ENCODE data around the gene GTF2A1.
"Not testable (repeated sequence)": the region's sequence is repeated elsewhere in the genome, so short reads cannot be mapped to it uniquely, and the experiment has no call there.

GTF2A1 gene

GRCh38 chr14:81224222-81224621 lies 3.5 kb upstream of the GTF2A1 start:
- DNase-seq, result no peak

- DNase-seq, result not testable (repeated sequence)
These were observed 3.0 kb upstream of the GTF2A1 start for GRCh38 chr14:81223788-81224187.

GRCh38 chr14:81222691-81223090 lies 1.9 kb upstream of the GTF2A1 start:
- DNase-seq, result no peak

GRCh38 chr14:81222126-81222525 lies 1.4 kb upstream of the GTF2A1 start:
- DNase-seq, result no peak

- DNase-seq, result no peak
These were observed 882 bp upstream of the GTF2A1 start for GRCh38 chr14:81221579-81222102.

- no peak for DNase-seq
These were observed 254 bp downstream of the GTF2A1 start for GRCh38 chr14:81220580-81220829.

- DNase-seq, result no peak
These were observed 790 bp downstream of the GTF2A1 start for GRCh38 chr14:81219759-81220579.

GRCh38 chr14:81219210-81219758 lies 1.5 kb downstream of the GTF2A1 start:
- DNase-seq, result peak; percentile 94

- DNase-seq, result no peak
These were observed 8.9 kb downstream of the GTF2A1 start for GRCh38 chr14:81211844-81212243.

- no peak for DNase-seq
These were observed 11.5 kb downstream of the GTF2A1 start for GRCh38 chr14:81209167-81209836.

- DNase-seq, result no peak
These were observed 12.3 kb downstream of the GTF2A1 start for GRCh38 chr14:81208489-81208888.

GRCh38 chr14:81206115-81206514 lies 14.6 kb downstream of the GTF2A1 start:
- no peak for DNase-seq

- no peak for DNase-seq
These were observed 15.1 kb downstream of the GTF2A1 start for GRCh38 chr14:81205639-81206038.

- DNase-seq, result no peak
These were observed 20.7 kb downstream of the GTF2A1 start for GRCh38 chr14:81200054-81200453.

- no peak for DNase-seq
These were observed 21.7 kb downstream of the GTF2A1 start for GRCh38 chr14:81199084-81199483.

GRCh38 chr14:81198651-81199050 lies 22.1 kb downstream of the GTF2A1 start:
- no peak for DNase-seq

- no peak for DNase-seq
These were observed 26.7 kb downstream of the GTF2A1 start for GRCh38 chr14:81193924-81194633.

- DNase-seq, result no peak
These were observed 28.2 kb downstream of the GTF2A1 start for GRCh38 chr14:81192594-81192993.

- no peak for DNase-seq
These were observed 32.8 kb downstream of the GTF2A1 start for GRCh38 chr14:81187832-81188522.

GRCh38 chr14:81179631-81180030 lies 41.1 kb downstream of the GTF2A1 start:
- DNase-seq, result no peak

- no peak for DNase-seq
These were observed 42.7 kb downstream of the GTF2A1 start for GRCh38 chr14:81178063-81178462.

- no peak for DNase-seq
These were observed 43.5 kb downstream of the GTF2A1 start for GRCh38 chr14:81177225-81177624.

- DNase-seq, result no peak
These were observed 44.5 kb downstream of the GTF2A1 start for GRCh38 chr14:81176241-81176640.
